ENCODE measurements around the gene IQSEC1. TPM values are rescaled to one million over a fixed set of nuclear protein-coding genes. Genes with fewer than 3 reads are reported as not detected.

IQSEC1 gene
- polyA plus RNA-seq, 1 donor (not counting 4 experiments of a cell fraction or from before 2014, with no cell fraction given) = 2.8 TPM

- Histone ChIP-seq H3K79me2 (ENCODE audit: control insufficient read depth, insufficient read depth, low read length) (no peaks in the 10 kb centered on the region), H3K4me2 (ENCODE audit: control insufficient read depth, extremely low read depth, insufficient read depth, low read depth, low read length) (no peak overlapping the region), H2AFZ (ENCODE audit: control insufficient read depth, low read length) (no peak overlapping the region), H3K27ac (ENCODE audit: control insufficient read depth, insufficient read depth, low read length) (no peak overlapping the region), H3K27me3 (ENCODE audit: control insufficient read depth, extremely low read depth, insufficient read depth, low read length) (peaks cover 18% of the 10 kb centered on the region), H3K36me3 (ENCODE audit: control insufficient read depth in 2 of 2, extremely low read depth in 1 of 2, insufficient read depth in 2 of 2, low read length in 2 of 2) (no peaks in the 10 kb centered on the region), H3K9me1 (ENCODE audit: control insufficient read depth, extremely low read depth, insufficient read depth, low read length) (no peaks in the 10 kb centered on the region), H3K9ac (ENCODE audit: control insufficient read depth, extremely low read depth, insufficient read depth, low read length) (no peak overlapping the region), H4K20me1 (ENCODE audit: control insufficient read depth, extremely low read depth, insufficient read depth, low read length) (no peaks in the 10 kb centered on the region), H3K4me3 (ENCODE audit: control insufficient read depth in 2 of 3, extremely low read depth in 1 of 3, insufficient read depth in 2 of 3, low read depth in 1 of 3, low read length in 3 of 3) (no peak overlapping the region), H3K9me3 (ENCODE audit: control insufficient read depth, low read depth, low read length) (no peaks in the 10 kb centered on the region), H3K4me1 (ENCODE audit: control insufficient read depth, extremely low read depth, insufficient read depth, low read length) (no peaks in the 10 kb centered on the region)
- TF ChIP-seq CTCF (optimal IDR thresholded peaks at IDR 0.05 in 1 of 3, IDR thresholded peaks at IDR 0.05 in 1 of 3, conservative IDR thresholded peaks at IDR 0.05 in 1 of 3; ENCODE audit: extremely low read depth in 1 of 3, insufficient read depth in 2 of 3, low read length in 3 of 3) = no peak
- TF ChIP-seq EZH2 (IDR thresholded peaks at IDR 0.05; ENCODE audit: low read length) = no peak
- FAIRE-seq (no peak), DNase-seq (ENCODE audit: low read depth, low spot score) (no peak)
- dilution Hi-C loops (cut with MboI; ENCODE audit: extremely low pct_ligation_motif_present, low sequenced_read_pairs) = no loop called here
Observed at GRCh38 chr3:13039213-13039896, 33.9 kb downstream of the IQSEC1 start.

DNA sequence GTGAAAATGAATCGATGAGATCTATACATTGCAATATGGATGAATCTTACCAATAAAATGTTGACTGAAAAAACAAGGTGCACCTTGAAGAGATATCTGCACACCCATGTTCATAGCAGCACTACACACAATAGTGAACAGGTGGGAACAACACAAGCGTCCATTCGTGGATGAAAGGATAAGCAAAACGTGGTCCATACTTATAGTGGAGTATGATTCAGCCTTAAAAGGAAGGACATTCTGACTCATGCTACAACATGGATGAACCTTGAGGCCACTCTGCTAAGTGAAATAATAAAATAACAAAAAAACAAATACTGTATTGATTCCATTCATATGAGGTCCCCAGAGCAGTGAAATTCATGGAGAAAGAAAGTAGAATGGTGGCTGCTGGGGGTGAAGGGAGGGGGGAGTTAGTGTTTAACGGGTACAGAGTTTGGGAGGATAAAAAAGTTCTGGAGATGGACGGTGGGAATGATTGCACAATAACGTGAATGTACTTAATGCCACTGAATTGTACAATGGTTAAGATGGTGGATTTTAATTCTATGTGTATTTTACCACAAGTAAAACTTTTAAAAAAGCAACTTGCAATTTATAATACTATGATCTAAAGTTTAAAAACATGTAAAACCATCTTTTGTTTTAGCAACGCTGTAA, 35.6 kb downstream of the IQSEC1 start:
- Histone ChIP-seq H2AFZ (ENCODE audit: control insufficient read depth, low read length) (no peak overlapping the region), H3K27me3 (ENCODE audit: control insufficient read depth, extremely low read depth, insufficient read depth, low read length) (peaks cover 19% of the 10 kb centered on the region)
- FAIRE-seq = no peak

More for the DNA sequence above, 35.6 kb downstream of the IQSEC1 start:
- H3K4me2 ChIP-seq (ENCODE audit: control insufficient read depth, extremely low read depth, insufficient read depth, low read depth, low read length) = no peak overlapping the region
- no peaks in the 10 kb centered on the region for H3K79me2 ChIP-seq (ENCODE audit: control insufficient read depth, insufficient read depth, low read length)
- no peak overlapping the region for H3K9ac ChIP-seq (ENCODE audit: control insufficient read depth, extremely low read depth, insufficient read depth, low read length)
- H3K36me3 ChIP-seq (ENCODE audit: control insufficient read depth in 2 of 2, extremely low read depth in 1 of 2, insufficient read depth in 2 of 2, low read length in 2 of 2) = no peaks in the 10 kb centered on the region
- H3K9me1 ChIP-seq (ENCODE audit: control insufficient read depth, extremely low read depth, insufficient read depth, low read length) = no peaks in the 10 kb centered on the region
- no peaks in the 10 kb centered on the region for H3K9me3 ChIP-seq (ENCODE audit: control insufficient read depth, low read depth, low read length)
- no peaks in the 10 kb centered on the region for H3K4me1 ChIP-seq (ENCODE audit: control insufficient read depth, extremely low read depth, insufficient read depth, low read length)
- H3K4me3 ChIP-seq (ENCODE audit: control insufficient read depth in 2 of 3, extremely low read depth in 1 of 3, insufficient read depth in 2 of 3, low read depth in 1 of 3, low read length in 3 of 3) = no peak overlapping the region
- dilution Hi-C loops (cut with MboI; ENCODE audit: extremely low pct_ligation_motif_present, low sequenced_read_pairs) = no loop called here
- no peak for DNase-seq (ENCODE audit: low read depth, low spot score)
- H4K20me1 ChIP-seq (ENCODE audit: control insufficient read depth, extremely low read depth, insufficient read depth, low read length) = no peaks in the 10 kb centered on the region
- TF ChIP-seq EZH2 (IDR thresholded peaks at IDR 0.05; ENCODE audit: low read length) = no peak
- TF ChIP-seq CTCF (optimal IDR thresholded peaks at IDR 0.05 in 1 of 3, IDR thresholded peaks at IDR 0.05 in 1 of 3, conservative IDR thresholded peaks at IDR 0.05 in 1 of 3; ENCODE audit: extremely low read depth in 1 of 3, insufficient read depth in 2 of 3, low read length in 3 of 3) = no peak
- no peak overlapping the region for H3K27ac ChIP-seq (ENCODE audit: control insufficient read depth, insufficient read depth, low read length)
